ENCODE data around the gene FZD8.

FZD8 gene

DNA sequence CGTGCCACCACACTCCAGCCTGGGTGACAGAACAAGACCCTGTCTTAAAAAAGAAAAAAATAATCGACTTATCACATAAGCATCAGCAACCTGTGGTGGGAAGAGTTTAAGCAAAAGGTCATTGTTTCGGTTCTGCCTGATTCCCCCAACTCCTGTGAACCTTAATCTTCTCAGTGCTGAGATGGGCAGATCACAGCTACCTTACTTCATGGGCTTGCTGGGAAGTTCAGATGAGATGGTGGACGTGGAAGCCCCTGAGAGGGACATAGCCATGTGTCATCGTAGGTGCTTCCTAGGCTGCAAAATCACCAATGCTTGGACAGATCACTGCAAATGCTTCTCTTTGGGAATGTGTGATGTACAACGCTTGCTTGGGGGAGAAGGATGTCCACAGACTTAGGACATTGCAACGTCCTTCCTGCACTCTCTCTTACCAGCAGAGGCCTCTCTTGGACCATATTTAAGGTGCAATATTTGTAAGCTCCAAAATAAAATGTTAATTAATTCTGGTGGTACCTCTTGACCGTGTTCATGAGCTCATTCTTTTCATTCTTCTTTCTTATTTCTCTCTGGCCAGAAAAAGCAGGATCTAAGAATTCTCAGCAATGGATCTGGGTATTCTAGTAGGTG, 28.4 kb downstream of the FZD8 start:
- DNase-seq (ENCODE audit: low spot score) = no peak

DNA sequence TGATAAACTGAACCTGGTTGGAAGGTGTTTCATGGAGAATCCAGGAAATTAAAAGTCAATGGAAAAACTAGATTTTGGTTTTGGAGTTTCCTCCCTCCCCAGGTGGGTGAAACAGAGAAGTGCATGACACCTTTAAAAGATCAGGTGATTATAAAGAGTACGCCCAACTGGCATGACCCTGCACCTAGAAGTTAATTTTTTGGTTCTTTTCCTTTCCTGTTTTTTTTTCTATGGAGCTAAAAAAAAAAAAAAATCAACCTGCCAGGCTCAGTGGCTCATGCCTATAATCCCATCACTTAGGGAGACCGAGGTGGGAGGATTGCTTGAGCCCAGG, 29.0 kb downstream of the FZD8 start:
- no peak for DNase-seq (ENCODE audit: low spot score)
- no peak for TF ChIP-seq CTCF (IDR thresholded peaks at IDR 0.05; ENCODE audit: extremely low read depth, missing control alignments)

More for the DNA sequence above, 28.4 kb downstream of the FZD8 start:
- no peak for TF ChIP-seq CTCF (IDR thresholded peaks at IDR 0.05; ENCODE audit: extremely low read depth, missing control alignments)

- no peak for TF ChIP-seq CTCF (IDR thresholded peaks at IDR 0.05; ENCODE audit: extremely low read depth, missing control alignments)
- no peak for DNase-seq (ENCODE audit: low spot score)
Measured at GRCh38 chr10:35612385-35613106, 29.6 kb downstream of the FZD8 start.

- DNase-seq (ENCODE audit: low spot score) = no peak
- no peak for TF ChIP-seq CTCF (IDR thresholded peaks at IDR 0.05; ENCODE audit: extremely low read depth, missing control alignments)
Measured at GRCh38 chr10:35611750-35612149, 30.3 kb downstream of the FZD8 start.

GRCh38 chr10:35608328-35608672, 33.8 kb downstream of the FZD8 start:
- no peak for DNase-seq (ENCODE audit: low spot score)
- TF ChIP-seq CTCF (IDR thresholded peaks at IDR 0.05; ENCODE audit: extremely low read depth, missing control alignments) = no peak

- peak; percentile 37 for DNase-seq (ENCODE audit: low spot score)
Measured at GRCh38 chr10:35607475-35608327, 34.4 kb downstream of the FZD8 start.

More at GRCh38 chr10:35607475-35608327, 34.4 kb downstream of the FZD8 start:
- no peak for TF ChIP-seq CTCF (IDR thresholded peaks at IDR 0.05; ENCODE audit: extremely low read depth, missing control alignments)

All from GM20000 (cell line).